Tibial artery (tissue), 4 donors: ENCODE data around the gene LRRC26.

ENCODE experiments used
- DNase-seq, 2 donors: peaks; one replicate each; pipeline ENCODE4 v3.0.0-alpha.2; 2019
- H3K27ac ChIP-seq, 2 donors: fragments of 200-600 bp; sonication (generic) in 1 of 2; 1 replicate in 1 of 2; 2 replicates in 1 of 2; pipeline ENCODE4 v1.5.1; 2018 to 2019; ENCODE audit warnings: mild to moderate bottlenecking in 1 of 2
- H3K27me3 ChIP-seq, 2 donors: fragments of 200-600 bp; sonication (generic) in 1 of 2; one replicate each; pipeline versions ENCODE4 v1.5.1 to v1.6.0; 2016 to 2019
- H3K36me3 ChIP-seq, 3 donors: fragments of 200-600 bp; sonication (generic) in 2 of 3; one replicate each; pipeline ENCODE4 v1.5.1; 2016 to 2019; ENCODE audit warnings: mild to moderate bottlenecking in 2 of 3
- H3K4me1 ChIP-seq, 4 donors: fragments of 200-600 bp; sonication (generic) in 2 of 4; 1 replicate in 3 of 4; 2 replicates in 1 of 4; pipeline ENCODE4 v1.5.1; 2016 to 2019
- H3K4me3 ChIP-seq, 2 donors: fragments of 200-600 bp; sonication (generic) in 1 of 2; 1 replicate in 1 of 2; 2 replicates in 1 of 2; pipeline ENCODE4 v1.5.1; 2018 to 2019; ENCODE audit warnings: mild to moderate bottlenecking in 2 of 2
- H3K9me3 ChIP-seq, 3 donors: fragments of 200-600 bp; sonication (generic) in 1 of 3; one replicate each; pipeline ENCODE4 v1.5.1; 2016 to 2019
- CTCF ChIP-seq, 2 experiments: fragments of 200-600 bp in 1 of 2; fragments of 450-650 bp in 1 of 2; IDR thresholded peaks; one replicate each; pipeline ENCODE4 v1.5.1; 2017 to 2019; ENCODE audit warnings: antibody characterized with exemption in 2 of 2, mild to moderate bottlenecking in 1 of 2, moderate library complexity in 1 of 2
- intact Hi-C: fragments of 100-400 bp; cut with DNase I; formaldehyde crosslinking; loops from one replicate; pipeline ENCODE4 v1.15.0; 2023; ENCODE audit warnings: low total_unique reads

The LRRC26 gene

GRCh38 chr9:137179761-137180160, 9.9 kb upstream of the LRRC26 start:
- H3K9me3 ChIP-seq, result no peaks in the 10 kb centered on the region
- DNase-seq, result no peak
- intact Hi-C loops, result no loop called here
- no peak for TF ChIP-seq CTCF (IDR thresholded peaks at IDR 0.05)
- no peaks in the 10 kb centered on the region for H3K27me3 ChIP-seq
- no peak overlapping the region for H3K4me3 ChIP-seq
- no peak overlapping the region for H3K27ac ChIP-seq
- H3K4me1 ChIP-seq, result no peaks in the 10 kb centered on the region
- H3K36me3 ChIP-seq, result peaks cover 53 to 81% (median 61%) of the 10 kb centered on the region in 3 donors

DNA sequence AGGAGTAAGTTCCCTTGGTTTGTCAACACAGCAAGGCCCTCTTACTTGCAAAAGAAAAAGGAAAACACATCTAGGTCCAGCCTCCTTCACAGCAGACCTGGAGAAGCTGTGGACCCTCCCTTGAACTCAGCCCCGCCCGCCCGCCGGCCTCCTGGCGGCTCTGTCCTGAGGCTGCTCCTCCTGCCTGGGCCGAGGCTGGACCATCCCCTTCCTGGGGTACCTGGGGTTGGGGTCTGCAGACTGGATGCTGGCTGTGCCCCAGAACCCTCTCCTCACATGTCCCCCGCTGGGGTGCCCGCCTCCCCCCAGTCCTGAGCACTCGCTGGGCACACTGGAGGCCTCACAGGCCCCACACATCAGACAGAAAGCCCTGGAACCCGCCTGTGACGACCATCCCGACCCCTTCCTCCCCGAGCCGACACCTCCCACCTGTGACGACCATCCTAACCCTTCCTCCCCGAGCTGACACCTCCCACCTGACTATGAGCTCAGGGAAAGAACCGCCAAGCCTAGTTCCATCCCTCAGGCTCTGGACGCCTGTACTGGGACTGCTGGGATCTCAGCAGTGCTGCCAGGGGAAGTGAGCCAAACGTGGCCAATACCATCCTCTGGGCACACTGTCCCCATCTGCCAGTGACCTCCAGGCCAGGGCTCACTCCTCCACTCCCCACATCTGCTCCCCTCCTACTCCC, 9.2 kb upstream of the LRRC26 start:
- H3K36me3 ChIP-seq, result peaks cover 46 to 74% (median 54%) of the 10 kb centered on the region in 3 donors
- H3K4me1 ChIP-seq, result no peaks in the 10 kb centered on the region
- no peak for TF ChIP-seq CTCF (IDR thresholded peaks at IDR 0.05)
- DNase-seq, result no peak
- H3K4me3 ChIP-seq, result no peak overlapping the region
- no peak overlapping the region for H3K27ac ChIP-seq
- no peaks in the 10 kb centered on the region for H3K9me3 ChIP-seq
- H3K27me3 ChIP-seq, result no peaks in the 10 kb centered on the region
- intact Hi-C loops, result no loop called here

DNA sequence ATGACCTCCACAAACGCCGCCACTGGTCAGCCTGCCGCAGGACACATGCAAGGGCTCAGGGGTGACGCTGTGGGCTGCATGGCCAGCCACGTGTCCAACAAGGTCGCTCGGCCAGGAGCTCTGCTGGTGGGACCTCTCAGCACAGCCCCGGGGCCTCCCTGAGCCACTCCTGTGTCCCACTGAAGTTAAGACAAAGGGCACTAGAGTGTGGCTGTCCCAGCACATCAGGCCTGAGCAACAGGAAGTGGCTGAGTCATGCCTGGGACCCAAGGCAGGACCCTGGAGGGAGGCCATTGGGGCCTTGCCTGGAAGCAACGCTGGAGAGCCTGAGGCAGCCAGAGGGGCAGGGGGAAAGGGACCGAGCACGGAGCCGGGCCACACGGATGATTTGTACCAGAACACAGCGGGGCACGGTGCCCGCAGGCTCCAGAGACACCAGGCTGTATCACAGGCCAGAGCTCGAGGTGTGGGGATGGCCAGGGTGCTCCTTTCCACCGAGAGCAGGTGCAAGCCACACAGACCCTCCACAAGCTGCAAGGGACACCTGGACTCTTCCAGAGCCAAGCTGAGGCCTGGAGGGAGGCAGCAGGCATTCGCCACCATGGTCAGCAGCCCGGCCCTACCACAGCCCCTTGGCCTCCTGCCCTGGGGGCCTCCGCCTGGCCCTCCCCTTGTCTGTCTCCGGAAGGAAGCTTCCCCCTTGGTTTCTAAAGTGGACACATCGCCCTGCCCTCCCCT, 8.5 kb upstream of the LRRC26 start:
- TF ChIP-seq CTCF (IDR thresholded peaks at IDR 0.05), result no peak
- Histone ChIP-seq H3K27me3 (peaks cover 0 to under 1% of the 10 kb centered on the region in 2 donors), H3K4me1 (no peaks in the 10 kb centered on the region), H3K9me3 (no peaks in the 10 kb centered on the region), H3K4me3 (no peak overlapping the region), H3K27ac (no peak overlapping the region), H3K36me3 (peaks cover 39 to 67% (median 47%) of the 10 kb centered on the region in 3 donors)
- intact Hi-C loops, result no loop called here
- no peak for DNase-seq

GRCh38 chr9:137176302-137177182, 6.7 kb upstream of the LRRC26 start:
- Histone ChIP-seq H3K4me3 (no peak overlapping the region), H3K36me3 (peaks cover 23 to 49% (median 29%) of the 10 kb centered on the region in 3 donors), H3K9me3 (no peaks in the 10 kb centered on the region), H3K4me1 (peaks cover 0 to 8% (median 0%) of the 10 kb centered on the region in 4 donors), H3K27me3 (peaks cover 0 to 17% of the 10 kb centered on the region in 2 donors), H3K27ac (no peak overlapping the region)
- DNase-seq, result no peak
- intact Hi-C loops, result no loop called here
- peak in 1 of 2 experiments; percentile 26 for TF ChIP-seq CTCF (IDR thresholded peaks at IDR 0.05)

DNA sequence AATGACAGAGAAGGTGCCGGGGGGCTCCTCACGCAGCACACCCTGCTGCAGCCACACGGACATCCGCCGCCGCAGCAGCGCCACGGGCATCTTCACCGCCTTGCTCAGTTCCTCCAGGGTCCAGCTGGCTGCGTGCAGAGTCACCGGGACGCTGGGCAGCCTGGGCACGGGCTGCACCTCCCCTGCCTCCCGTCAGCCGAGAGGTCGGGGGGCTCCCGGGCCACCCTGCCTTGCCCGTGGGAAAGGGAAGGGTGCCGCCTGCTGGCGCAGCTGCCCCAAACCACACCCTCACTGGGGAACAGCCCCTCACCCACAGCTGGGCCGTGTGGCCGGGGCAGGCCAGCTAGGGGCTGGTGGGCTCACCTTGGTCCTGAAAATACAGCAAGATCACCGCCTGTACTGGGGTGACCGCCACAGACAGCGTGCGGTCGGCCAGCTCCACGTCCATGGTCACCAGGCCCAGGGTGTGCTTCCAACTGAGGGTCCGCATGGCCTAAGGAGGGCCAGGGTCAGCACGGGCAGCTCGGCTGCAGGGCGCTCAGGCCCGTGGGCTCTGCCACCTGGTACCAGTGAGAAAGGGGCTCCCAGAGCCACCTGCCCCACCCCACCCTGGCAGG, 5.6 kb upstream of the LRRC26 start:
- peaks cover 12 to 38% (median 18%) of the 10 kb centered on the region in 3 donors for H3K36me3 ChIP-seq
- H3K27ac ChIP-seq, result no peak overlapping the region
- intact Hi-C loops, result no loop called here
- TF ChIP-seq CTCF (IDR thresholded peaks at IDR 0.05), result no peak
- H3K27me3 ChIP-seq, result peaks cover 0 to 28% of the 10 kb centered on the region in 2 donors
- no peak for DNase-seq
- no peak overlapping the region for H3K4me3 ChIP-seq
- H3K9me3 ChIP-seq, result no peaks in the 10 kb centered on the region
- peaks cover 0 to 12% (median 0%) of the 10 kb centered on the region in 4 donors for H3K4me1 ChIP-seq
